Femur (tissue), 1 donor: ENCODE measurements around the gene ARHGAP6.

Source experiments
- DNase-seq: peaks from one replicate; pipeline ENCODE4 v3.0.0-alpha.2; 2017

The ARHGAP6 gene

GRCh38 chrX:11346121-11346682 lies 319.5 kb downstream of the ARHGAP6 start:
- DNase-seq: no peak

GRCh38 chrX:11342673-11343072 lies 323.0 kb downstream of the ARHGAP6 start:
- no peak for DNase-seq

GRCh38 chrX:11341274-11342201 lies 324.2 kb downstream of the ARHGAP6 start:
- no peak for DNase-seq

DNA sequence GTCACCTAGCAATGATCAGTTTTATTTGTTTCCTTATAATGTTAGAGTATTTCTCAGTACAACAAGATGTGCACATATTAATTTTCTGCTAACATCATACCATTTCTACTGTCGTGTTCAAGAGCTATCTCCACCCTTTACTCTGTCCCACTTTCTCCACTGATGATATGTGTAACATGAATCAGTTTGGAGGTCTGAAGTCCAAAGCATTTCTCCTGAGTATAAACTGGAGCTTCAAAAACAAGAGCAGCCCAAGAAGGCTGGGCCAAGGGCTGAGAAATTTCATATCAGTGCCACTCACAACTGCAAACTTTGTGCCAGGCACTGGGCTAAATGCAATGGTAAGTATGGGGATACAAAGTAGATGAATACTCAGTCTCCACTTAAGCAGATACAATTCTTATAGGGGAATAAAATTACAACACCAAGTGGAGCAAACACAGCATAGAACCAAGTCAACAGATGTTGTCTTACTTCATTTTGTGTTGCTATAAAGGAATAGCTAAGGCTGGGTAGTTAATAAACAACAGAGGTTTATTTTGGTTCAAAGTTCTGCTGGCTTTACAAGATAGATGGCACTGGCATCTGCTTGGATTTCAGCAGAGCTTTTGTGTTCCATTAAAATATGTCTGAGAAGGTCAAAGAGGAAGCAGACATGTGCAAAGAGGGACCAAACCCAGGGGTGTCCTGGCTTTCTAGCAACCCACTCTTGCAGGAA lies 328.3 kb downstream of the ARHGAP6 start:
- no peak for DNase-seq

- DNase-seq: no peak
Measured at GRCh38 chrX:11336201-11336600, 329.5 kb downstream of the ARHGAP6 start.

GRCh38 chrX:11334165-11334564 lies 331.6 kb downstream of the ARHGAP6 start:
- DNase-seq: no peak

DNA sequence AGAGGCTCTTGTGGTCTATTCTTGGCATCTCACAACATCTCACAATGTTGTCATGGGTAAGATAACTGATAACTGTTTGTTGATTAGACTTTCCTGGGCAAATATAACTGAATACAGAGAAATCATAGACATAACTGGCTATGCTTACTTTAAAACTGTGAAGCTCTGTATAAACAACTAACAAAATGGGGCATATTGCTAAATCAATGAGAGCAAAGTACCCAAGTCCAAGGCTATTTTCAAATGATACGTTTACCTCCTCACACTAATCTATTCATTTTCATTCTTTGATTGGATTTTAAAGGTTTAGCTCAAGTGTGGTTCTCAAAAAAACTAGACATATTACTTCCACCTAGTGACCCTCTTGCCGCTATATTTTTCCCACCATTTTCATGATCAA lies 333.9 kb downstream of the ARHGAP6 start:
- no peak for DNase-seq

DNA sequence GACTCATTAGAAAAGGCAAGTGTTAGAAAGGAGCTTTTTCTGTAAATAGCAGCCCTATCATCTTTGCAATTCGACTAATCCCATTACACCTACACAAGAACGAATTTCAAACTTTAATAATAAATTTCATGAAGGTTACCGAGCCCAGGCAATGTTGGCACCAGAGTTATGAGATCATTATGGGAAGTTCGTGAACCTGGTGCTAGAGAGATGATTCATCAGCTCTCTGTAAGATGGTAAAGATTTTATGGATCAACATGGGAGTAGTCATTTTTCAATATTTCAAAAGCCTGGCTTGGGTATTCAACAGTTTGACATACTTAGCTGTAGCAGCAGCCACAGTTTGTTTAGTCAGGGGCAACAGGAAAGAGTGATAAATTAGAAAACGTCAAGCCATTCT lies 336.7 kb downstream of the ARHGAP6 start:
- no peak for DNase-seq

GRCh38 chrX:11328134-11328533 lies 337.6 kb downstream of the ARHGAP6 start:
- DNase-seq: no peak

GRCh38 chrX:11321986-11322385 lies 343.7 kb downstream of the ARHGAP6 start:
- no peak for DNase-seq

- DNase-seq: no peak
Measured at GRCh38 chrX:11319806-11320520, 345.8 kb downstream of the ARHGAP6 start.

DNA sequence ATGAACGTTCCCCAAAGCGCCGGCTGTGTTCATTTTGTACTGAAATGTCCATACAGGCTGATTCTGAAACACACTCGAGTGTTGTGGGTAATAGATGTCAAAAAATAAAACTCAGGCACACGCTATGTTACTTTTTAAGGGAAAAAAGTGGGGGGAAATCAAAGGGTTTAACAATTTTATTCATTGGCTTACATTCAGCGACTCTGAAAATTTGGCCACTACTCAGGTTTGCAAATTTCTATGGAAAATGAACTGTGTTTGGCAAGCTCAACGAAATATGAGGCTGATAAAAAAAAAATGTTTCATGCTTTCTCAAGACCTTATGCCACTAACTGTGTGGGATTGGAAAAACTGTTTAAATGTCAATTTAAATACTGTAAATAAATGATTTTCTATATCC lies 354.0 kb downstream of the ARHGAP6 start:
- no peak for DNase-seq

- no peak for DNase-seq
Measured at GRCh38 chrX:11309220-11309619, 356.5 kb downstream of the ARHGAP6 start.

DNA sequence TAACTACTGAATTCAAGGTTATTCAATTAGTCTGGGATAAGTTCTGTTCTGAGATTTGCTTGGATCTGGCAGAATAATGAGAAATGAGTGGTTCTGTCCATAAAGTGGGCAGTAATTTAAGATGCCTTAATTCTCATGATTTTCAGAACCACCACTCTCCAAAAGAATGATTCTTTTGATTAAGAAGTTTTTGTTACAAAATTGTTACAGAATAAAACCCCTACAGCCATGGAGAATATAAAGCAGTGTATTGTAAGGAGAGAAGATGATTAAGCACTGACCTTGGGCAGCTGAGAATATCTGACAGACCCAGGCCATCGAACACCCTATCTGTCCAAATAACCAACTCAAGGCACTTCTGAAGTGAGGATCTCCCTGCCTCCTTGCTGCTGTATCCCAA lies 360.1 kb downstream of the ARHGAP6 start:
- no peak for DNase-seq

- DNase-seq: no peak
Measured at GRCh38 chrX:11304829-11305228, 360.9 kb downstream of the ARHGAP6 start.

DNA sequence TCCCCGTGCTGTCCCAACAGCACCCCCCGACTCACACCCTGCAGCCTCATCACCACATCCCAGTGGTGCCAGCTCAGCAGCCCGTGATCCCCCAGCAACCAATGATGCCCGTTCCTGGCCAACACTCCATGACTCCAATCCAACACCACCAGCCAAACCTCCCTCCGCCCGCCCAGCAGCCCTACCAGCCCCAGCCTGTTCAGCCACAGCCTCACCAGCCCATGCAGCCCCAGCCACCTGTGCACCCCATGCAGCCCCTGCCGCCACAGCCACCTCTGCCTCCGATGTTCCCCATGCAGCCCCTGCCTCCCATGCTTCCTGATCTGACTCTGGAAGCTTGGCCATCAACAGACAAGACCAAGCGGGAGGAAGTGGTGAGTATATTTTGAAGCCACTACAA lies 367.1 kb downstream of the ARHGAP6 start:
- DNase-seq: no peak

GRCh38 chrX:11296051-11296450 lies 369.7 kb downstream of the ARHGAP6 start:
- DNase-seq: no peak

- DNase-seq: no peak
Measured at GRCh38 chrX:11293113-11293512, 372.6 kb downstream of the ARHGAP6 start, which contains the start of gene AMELX. AMELX (plus strand) TSS chrX:11293413; CDS start chrX:11294789, 1,376 bp downstream.

- DNase-seq: no peak
Measured at GRCh38 chrX:11290416-11291102, 375.2 kb downstream of the ARHGAP6 start.

DNA sequence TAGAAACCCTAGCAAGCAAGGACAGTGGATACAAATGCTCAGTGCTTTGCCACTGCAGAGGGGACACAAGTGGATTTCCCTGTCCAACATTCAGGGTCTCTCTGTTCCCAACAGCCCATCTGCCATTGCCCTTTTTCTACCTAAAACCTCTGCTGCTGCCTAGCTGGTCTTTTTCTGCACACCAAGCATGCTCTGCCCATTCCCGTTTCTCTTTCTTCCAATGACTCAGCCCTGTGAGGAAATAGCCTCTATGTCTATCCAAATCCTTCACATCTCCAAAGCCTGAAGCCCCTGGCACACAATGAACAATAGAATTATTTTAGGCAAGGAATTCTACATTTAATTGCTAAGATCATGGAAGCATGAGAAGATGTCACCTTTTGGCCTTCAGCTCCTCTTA lies 378.2 kb downstream of the ARHGAP6 start:
- no peak for DNase-seq

- no peak for DNase-seq
Measured at GRCh38 chrX:11285651-11286050, 380.1 kb downstream of the ARHGAP6 start.

GRCh38 chrX:11282043-11282442 lies 383.7 kb downstream of the ARHGAP6 start:
- DNase-seq: no peak
